ENCODE results near the gene HOMER2. TPM values are rescaled to one million over a fixed set of nuclear protein-coding genes. Genes with fewer than 3 reads are reported as not detected.

Gene HOMER2
- total RNA-seq, 1 experiment from 2014 or later = 20.4 TPM

DNA sequence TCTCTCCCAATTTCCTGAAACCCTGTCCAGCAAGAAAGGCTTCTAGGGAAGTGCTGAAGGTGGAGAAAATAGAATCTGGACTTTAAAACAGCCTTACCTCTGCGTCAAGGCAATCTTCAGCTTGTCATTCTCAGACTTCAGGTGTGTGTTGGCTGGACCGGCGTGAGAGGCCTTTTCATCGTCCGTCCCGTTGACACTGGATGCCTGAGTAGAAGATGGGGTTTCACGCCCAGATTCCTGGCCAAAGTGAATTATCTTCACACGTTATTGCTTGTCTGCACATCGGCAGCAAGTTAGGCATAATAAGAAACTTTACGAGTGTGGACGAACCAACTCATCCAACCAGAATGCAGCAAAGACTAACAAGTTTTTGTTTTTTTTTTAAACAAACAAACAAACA, 93.6 kb downstream of the HOMER2 start:
- no peak for DNase-seq (ENCODE audit: low read depth)

DNA sequence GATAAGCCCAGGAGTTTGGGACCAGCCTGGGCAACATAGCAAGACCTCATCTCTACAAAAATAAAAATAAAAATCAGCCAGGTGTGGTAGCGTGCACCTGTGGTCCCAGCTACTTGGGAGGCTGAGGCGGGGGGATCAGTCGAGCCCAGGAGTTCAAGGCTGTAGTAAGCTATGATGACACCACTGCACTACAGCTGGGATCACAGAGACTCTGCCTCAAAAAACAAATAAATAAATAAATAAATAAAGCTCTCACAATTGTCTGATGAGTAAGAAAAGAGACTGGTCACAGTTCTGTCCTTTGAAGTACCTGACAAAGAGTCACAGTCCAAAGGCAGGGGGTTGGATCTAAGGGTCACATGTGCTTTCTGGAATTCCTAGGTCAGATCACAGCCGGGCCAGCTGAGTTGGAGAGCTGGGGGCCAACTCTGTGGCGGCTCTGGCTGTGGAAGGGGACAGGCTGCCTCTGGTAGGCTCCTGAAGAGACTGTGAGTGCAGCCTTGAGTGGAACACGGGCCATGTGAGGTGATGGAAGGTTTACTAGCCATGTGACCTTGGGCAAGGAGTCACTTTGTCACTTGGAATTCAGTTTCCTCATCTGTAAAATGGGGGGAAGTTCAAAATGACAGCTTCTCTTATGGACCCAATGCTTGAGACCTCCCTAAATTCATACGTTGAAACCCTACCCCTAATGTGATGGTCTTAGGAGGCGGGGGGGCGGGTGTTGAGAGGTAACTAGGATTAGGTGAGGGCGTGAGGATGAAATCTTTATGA, 95.9 kb downstream of the HOMER2 start:
- DNase-seq (ENCODE audit: low read depth) = no peak

DNA sequence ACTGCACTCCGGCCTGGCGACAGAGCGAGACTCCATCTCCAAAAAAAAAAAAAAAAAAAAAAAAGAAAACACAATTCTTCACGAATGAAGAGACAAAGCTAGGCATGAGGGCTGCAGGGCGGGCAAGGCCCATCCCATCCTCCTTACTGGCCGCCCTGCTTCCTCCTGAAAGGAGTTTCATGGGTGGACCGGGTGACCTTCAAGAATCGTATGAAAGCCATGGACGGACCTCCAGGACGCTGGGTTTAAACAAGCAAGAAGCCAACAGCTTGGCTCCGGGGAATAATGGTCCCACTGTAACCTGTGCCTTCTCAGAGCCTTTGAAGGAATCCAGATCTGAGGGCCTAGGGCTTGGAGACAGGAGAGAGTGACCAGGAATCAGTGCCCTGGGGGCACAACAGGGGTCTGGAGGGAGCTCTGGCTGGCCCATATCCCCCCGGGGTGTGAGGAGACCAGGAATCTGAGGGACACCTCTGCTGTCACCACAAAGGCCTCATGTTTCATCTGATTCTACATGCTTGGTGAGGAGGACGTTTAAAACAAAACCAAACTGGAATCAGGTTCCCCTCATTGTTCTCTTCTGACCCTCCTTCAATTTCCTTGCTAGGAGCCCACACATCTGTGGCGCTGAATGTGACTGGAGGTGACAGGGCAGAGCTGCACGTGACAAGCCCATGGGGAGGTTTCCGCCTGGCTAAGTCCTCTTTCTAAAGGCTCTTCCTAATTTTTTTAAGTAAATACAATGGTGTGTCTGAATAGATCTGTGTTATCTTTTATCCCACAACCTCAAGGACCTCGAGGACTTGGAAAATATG, 97.0 kb downstream of the HOMER2 start:
- DNase-seq (ENCODE audit: low read depth) = no peak

DNA sequence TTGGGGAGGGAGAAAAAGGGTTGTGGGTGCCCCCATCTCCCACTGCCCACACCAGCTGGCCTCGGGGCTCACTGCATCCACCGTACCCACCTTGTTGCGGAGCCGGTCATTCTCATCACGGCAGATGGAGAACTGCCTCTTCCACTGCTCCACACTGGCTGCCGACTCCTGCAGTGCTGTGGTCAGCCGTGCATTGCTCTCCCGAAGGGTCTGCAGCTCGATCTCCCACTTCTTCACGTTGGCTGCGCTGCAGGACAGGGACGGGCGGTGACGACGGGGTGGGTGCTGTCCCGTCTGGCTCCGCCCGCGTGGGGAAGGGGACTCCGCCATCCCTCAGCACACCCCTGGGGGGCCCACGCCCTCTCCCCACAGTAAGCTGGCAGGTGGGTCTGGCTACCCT, 98.0 kb downstream of the HOMER2 start:
- DNase-seq (ENCODE audit: low read depth) = no peak

DNA sequence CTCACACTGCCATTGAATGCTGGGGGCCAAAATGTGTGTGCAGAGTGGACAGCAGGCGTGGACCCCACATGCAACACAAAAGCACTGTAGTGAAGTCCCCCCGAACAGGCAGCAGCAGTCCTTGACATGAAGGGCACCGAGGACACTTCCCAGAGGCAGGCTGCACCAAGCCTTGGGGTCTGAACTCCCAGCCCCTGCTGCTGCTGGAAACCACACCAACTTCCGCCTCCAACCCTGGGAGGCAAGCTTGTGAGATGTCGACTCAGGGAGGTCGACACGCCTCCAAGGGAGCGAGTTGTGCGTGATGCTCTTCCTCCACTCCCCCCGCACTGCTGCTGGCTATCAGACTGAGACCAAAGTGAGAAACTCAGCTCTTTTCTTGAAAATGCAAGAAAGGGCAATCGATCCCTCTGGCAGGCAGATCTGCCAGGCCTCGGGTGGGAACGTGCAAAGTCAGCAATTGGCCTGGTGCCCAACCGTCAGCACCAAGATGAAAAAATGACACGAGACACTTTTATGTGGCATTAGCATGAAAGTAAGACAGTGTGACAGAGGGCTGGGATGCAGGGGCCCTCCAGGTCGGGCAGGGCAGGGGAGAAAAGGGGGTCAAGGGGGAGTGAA, 99.5 kb downstream of the HOMER2 start:
- DNase-seq (ENCODE audit: low read depth) = no peak

DNA sequence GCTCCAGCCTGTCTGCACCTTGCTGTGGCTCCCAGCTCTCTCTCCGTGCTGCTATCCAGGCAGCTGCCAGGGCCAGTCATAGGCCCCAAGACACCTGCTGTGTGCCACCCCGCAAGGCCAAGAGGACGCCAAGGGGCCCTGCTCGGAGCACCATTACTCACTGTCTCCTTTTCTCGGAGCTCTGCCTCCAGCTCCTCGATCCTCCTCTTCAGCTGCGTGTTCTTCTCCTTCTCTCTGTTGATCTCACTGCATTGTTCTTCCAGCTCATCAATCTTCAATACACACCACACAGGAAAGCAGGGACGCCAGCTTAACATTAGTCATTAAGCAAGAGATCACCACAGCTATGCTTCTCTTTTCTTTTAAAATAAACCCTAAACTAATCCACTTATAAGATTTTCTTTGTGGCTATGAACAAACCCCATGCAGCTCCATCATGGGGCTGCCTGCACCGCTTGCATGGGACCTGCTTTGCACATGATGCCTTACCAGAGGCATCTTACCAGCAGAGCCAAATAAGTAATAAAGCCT, 100.5 kb downstream of the HOMER2 start:
- DNase-seq (ENCODE audit: low read depth) = peak; percentile 10

DNA sequence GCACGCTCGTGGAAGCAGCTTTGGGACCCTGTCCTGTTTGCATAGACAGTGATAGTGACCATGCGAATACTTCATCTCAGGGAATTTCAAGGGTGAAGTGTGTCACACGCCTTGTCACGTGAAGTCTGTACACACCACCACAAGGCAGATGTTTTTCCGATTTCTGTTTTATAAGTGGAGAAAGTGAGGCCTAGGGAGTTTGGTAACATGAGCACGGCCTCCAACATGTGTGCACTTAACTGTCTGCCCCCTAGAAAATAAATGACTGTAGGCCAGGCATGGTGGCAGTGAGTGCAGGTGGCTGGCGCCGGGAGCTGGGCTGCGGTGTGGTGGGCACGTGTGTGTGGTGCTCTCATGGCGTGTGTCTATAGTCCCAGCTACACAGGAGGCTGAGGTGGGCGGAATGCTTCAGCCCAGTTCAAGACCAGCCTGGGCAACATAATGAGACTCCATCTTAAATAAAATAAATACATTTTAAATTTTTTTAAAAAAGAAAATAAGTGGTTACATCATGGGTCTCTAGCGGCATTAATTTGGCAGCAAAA, 101.1 kb downstream of the HOMER2 start:
- DNase-seq (ENCODE audit: low read depth) = no peak

DNA sequence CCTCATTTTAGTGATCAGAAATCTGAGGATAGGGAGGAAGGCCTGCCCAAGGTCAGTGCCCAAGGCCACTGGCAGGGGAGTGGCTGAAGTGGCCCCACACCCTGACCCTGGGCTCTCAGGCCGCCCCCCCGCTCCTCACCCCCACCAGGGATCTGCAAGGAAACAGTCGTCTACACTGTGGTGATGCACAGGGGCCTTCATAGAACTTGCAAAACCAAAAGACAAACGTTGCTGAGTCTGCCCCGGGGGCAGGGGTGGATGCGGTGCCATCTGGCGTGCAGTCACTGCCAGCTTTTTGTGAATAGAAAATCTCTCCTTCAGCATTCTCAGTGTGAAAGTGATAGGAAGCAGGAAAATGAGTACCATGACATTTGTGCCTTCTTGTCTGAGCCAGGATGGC, 101.8 kb downstream of the HOMER2 start:
- peak; percentile 76 for DNase-seq (ENCODE audit: low read depth)

DNA sequence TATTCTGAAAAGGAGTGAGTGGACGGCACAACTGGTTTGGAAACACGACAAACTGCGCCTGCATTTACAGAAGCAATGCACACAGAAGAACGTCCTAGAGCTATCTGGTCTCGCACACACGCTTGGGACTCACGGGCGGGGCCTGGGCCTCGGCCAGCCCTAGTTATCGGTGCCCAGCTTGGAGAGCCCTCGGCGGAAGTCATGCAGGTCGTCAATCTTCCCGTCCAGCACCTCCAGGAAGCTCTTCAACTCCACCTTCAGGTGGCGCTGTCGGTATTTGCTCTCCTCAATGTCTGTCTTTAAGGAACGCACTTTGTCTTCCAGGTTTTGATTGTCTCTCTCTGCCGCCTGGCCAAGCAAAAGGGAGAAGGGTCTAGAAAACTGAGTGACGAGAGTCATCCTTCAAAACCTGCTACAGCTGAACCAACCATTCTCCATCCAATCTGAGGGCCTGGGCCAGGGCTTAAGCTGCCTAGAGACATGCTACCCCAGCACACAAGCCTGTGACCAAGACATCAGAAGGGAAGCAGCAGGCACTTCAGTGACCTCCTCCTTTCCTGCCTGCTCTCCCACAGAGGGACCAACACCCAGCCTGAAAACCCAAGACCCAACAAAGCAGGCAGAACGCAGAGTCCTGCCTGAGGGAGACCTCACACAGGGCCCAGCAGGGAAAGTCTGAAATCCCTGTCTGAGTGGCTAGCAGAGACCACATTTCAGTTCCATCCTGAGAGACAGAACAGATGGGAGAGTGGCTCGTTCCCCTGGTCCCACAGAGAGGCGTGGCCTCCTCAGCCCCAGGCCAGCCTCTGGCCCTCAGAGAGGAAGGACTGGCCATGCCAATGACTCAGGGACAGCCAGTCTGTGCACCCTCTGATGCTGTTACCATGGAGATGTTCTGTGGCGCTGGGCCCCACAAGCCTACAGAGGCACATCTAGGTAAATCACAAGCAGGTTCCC, 102.7 kb downstream of the HOMER2 start:
- peak; percentile 82 for DNase-seq (ENCODE audit: low read depth)

DNA sequence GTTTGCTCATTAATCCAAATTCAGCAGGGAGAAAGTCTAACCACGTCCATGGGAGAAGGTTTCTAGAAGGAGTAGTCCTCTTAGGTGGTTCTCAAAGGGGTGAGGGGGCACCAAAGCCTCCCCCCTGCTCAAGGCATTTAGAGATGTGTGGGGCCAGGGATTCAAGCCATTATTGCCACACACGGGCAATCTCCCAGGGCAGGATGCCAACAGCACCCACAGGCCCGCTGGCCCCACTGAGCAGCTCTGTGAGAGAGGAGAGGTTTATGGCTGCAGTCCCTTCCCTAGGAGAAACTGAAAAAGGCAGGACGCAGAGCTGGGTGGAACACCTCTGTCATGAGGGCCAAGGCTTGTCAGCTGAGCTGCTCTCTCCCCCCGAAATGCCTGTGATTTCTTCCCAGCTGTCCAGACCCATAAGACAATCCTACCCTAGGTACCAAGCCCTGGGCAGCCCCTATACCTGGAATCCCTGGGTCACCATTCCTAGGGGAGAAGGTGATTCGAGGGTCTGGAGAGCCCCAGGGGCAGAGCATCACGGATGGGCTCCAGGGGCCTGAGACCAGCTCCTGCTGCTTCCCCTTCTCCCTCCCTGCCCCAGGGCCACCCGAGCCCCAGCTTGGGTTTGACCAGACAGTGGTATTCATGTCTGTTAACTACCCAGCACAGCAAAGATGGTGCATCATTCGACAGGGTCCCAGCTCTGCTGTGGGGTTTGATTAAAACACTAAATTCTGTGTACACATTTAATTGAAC, 104.1 kb downstream of the HOMER2 start:
- no peak for DNase-seq (ENCODE audit: low read depth)

DNA sequence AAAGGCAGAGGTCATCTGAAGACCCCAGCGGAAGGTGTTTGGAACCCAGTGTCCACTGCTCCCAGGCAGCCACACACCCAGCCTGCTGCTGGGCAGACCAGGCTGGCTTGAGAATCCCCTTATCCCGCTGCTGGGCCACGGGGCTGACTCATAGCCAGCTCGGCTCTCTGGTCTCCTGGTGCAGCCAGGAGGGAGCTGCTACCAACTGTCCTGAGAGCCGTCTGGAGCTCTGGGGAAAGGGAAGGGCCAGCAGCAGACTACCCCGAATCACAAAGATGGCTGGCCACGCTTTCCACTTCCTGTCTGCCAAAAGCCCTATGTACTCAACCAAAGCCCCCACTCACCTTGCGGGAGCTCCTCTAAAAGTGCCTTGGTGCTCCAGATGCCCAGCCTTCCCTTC, 104.8 kb downstream of the HOMER2 start:
- DNase-seq (ENCODE audit: low read depth) = peak; percentile 36

DNA sequence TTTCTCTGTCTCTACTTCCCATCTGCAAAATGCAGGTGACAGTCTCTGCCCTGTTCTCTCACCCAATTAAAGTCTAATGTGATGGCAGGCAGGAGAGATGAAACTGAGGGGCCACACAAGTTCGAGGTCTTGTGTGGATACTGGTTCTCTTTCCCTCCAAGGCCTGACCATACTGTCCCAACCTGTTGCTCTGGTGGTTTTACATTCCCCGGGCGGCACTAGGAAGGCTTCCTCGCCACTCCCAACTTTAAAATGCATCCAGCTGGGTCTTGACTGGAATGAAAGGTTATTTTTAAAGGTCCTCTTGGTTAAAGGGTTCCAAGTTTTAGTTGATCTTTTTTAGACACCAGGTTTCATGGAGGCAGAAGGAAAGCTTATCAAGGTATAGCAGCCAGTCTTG, 105.9 kb downstream of the HOMER2 start:
- DNase-seq (ENCODE audit: low read depth) = no peak

DNA sequence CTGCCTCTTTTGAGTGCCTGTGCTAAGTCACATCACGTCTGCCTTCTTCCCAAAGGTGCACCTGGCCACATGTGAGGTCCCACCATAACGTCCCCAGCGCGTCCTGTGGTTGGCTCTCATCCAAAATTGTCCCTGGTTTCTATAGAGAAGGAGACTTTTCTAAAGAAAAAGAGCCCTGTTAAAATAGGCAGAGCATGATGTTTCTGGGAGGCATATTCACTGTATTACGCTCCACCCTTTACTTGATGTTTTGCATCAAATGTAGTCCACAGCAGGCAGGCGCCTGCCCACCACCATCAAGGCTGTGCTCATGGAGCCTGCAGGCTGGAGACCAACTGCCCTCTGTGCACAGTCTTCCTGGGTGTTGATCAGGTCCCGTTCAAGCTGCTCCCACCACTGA, 106.8 kb downstream of the HOMER2 start:
- no peak for DNase-seq (ENCODE audit: low read depth)

DNA sequence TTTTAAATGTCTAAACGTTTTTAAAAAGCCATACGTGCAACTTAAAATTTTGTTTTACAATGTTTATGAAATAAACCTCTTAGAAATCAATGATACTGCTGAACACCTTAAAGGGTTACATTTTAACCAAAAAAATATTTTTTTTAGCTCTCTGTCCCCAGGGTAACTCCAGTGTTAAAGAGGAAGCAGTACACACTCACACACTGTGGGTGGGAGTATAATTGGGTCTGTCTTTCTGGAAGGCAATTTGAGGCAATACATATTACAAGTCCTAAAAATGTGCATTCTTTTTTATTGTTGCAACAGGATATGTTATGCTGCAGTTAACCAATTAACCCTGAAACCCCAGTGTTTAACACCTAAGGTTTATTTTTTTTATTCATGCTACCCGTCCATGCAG, 109.0 kb downstream of the HOMER2 start:
- DNase-seq (ENCODE audit: low read depth) = no peak

DNA sequence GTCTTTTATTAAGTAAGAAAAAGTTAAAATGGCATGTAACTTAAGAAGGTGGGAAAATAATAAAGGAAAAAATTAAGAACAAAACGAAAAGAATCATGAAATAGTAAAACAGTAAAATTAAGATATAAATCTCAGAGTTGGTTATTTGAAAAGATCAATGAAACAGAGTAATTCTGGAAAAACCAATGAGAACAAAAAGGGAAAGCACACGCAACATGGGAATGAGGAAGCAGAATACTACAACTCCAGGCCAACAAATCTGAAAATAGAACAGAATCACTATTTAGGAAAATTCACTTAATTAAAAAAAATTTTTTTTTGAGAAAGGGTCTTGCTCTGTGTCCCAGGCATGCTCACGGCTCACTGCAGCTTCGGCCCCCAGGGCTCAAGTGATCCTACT, 112.4 kb downstream of the HOMER2 start:
- no peak for DNase-seq (ENCODE audit: low read depth)

DNA sequence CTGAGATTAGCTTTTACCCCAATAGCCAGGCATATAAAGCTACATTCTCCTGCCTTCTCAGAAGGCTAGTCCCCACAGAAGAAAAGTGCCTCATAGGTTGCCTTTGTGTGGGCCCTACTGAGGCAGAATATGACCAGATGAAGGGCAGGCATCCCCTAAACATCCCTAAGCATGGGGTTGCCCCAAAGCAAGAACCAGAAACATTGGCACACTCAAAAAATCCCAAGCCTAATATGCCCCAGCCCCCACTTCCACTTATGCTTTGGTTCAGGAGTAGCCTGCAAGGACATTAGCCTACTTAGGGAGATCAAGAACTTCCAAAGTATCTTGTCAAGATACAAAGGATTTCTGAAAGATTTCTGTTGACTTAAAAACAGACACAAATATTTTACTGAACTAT, 113.4 kb downstream of the HOMER2 start:
- DNase-seq (ENCODE audit: low read depth) = no peak

DNA sequence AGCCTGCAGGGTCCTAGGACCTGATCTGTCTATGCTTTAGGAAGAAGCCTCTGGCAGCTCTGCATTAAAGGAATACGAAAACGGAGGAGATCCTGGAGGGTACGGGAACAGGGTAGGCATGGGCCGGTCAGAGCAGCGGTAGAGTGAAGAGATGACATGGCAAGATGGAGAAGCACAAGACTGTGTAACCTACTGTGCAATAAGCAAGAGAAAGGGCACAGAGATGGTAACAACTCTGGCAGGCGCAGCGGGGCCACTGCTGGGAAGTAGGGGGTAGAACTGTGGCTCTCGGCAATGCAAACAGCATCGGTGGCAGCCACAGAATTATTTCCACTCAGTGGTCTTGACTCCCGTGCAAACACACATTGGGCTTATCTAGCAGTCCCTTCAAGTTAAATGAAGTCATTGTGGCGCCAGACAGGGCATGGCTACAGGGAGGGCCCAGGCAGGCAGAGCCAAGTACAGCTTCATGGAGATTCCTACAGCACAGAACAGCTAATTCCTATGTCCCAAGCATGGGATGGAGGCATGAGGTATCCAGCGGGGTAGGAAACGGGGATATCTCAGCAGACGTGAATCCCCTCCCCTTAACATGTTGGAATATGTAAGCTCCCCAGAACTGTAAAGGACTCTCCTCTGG, 114.3 kb downstream of the HOMER2 start:
- DNase-seq (ENCODE audit: low read depth) = no peak

DNA sequence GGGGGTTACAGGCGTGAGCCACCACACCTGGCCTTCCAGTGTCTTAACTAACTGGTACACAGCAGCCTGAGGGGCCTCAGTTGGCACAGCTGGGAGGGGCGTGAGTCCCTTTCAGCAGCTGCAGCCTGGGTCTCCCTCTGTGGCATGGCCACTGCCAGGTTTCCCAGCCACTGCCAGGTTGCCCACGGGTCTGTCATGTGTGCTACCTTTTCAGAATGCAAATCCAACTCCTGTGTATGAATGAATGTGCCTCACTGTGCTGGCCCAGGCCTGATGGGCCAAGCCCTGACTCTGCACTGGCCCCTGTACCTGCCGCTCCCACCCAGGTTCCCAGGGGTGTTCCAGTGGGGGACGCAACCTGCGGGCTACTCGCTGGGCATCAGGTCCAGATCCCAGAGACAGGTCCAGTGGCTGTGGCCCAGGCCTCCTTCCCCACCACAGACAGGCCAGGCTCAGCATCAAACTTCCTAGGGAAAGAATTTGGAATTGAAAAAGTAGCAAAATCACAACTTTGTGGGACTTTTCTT, 117.1 kb downstream of the HOMER2 start:
- DNase-seq (ENCODE audit: low read depth) = no peak

DNA sequence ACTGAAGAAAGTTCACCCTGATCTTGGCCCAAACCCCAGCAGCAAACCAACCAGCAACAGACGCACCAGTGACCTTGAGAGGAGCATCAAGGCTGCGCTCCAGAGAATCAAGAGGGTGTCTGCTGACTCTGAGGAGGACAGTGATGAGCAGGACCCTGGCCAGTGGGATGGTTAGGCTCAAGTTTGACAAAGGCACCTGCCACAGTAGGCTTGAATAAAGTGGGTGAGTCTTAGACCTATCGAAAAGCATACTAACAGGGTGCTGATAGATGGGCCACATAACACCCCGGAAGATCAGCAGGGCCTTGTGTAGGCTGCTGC, 119.2 kb downstream of the HOMER2 start:
- no peak for DNase-seq (ENCODE audit: low read depth)

Measured in RPMI7951 (cell line).